H9 (cell line): ENCODE data around the gene ADAMTSL2. TPM values are rescaled to one million over a fixed set of nuclear protein-coding genes. Genes with fewer than 3 reads are reported as not detected.
A peak's percentile ranks its signal among the peaks of the same experiment; 100 is the strongest.

Experiments
- DNase-seq: peaks from one replicate; pipeline ENCODE4 v3.0.0-alpha.2; 2017
- H2AFZ ChIP-seq: one replicate; pipeline ENCODE4 v1.6.1; 2013; ENCODE audit warnings: mild to moderate bottlenecking, low read length, control low read depth, moderate library complexity
- H2AK5ac ChIP-seq: 2 replicates; pipeline ENCODE4 v1.6.1; 2013; ENCODE audit warnings: low read length, control low read depth, mixed read lengths; ENCODE audit not compliant: insufficient read length
- H2BK120ac ChIP-seq: one replicate; pipeline ENCODE4 v1.6.1; 2013; ENCODE audit warnings: low read depth, mild to moderate bottlenecking, low read length, control low read depth, inconsistent platforms; ENCODE audit not compliant: poor library complexity, severe bottlenecking
- H2BK12ac ChIP-seq: 2 replicates; pipeline ENCODE4 v1.6.1; 2013; ENCODE audit warnings: low read length, control low read depth, mixed read lengths, low read depth; ENCODE audit not compliant: insufficient read length
- H2BK15ac ChIP-seq: 2 replicates; pipeline ENCODE4 v1.6.1; 2013; ENCODE audit warnings: low read depth, low read length, control low read depth
- H2BK20ac ChIP-seq: one replicate; pipeline ENCODE4 v1.6.1; 2013; ENCODE audit warnings: low read depth, mild to moderate bottlenecking, low read length, control low read depth, inconsistent platforms; ENCODE audit not compliant: poor library complexity, severe bottlenecking
- H2BK5ac ChIP-seq: 2 replicates; pipeline ENCODE4 v1.6.1; 2013; ENCODE audit warnings: low read length, control low read depth, mixed read lengths; ENCODE audit not compliant: insufficient read length
- H3K14ac ChIP-seq: 2 replicates; pipeline ENCODE4 v1.6.1; 2013; ENCODE audit warnings: low read length, control low read depth; ENCODE audit not compliant: insufficient read depth
- H3K18ac ChIP-seq: 2 replicates; pipeline ENCODE4 v1.6.1; 2013; ENCODE audit warnings: low read depth, mild to moderate bottlenecking, mixed read lengths, low read length, control low read depth; ENCODE audit not compliant: insufficient read length
- H3K23ac ChIP-seq: 2 replicates; pipeline ENCODE4 v1.6.1; 2013; ENCODE audit warnings: low read length, control low read depth, mixed read lengths, low read depth; ENCODE audit not compliant: insufficient read length
- H3K23me2 ChIP-seq: 2 replicates; pipeline ENCODE4 v1.6.1; 2013; ENCODE audit warnings: low read depth, mild to moderate bottlenecking, mixed read lengths, low read length, control low read depth; ENCODE audit not compliant: insufficient read length, poor library complexity, severe bottlenecking
- H3K27ac ChIP-seq: 2 replicates; pipeline ENCODE4 v1.5.1; 2013; ENCODE audit warnings: low read length, control low read depth, mixed read lengths, low read depth; ENCODE audit not compliant: insufficient read length
- H3K27me3 ChIP-seq: 2 replicates; pipeline ENCODE4 v1.6.1; 2013; ENCODE audit warnings: low read length, control low read depth, inconsistent platforms; ENCODE audit not compliant: insufficient read depth
- H3K4ac ChIP-seq: 2 replicates; pipeline ENCODE4 v1.6.1; 2013; ENCODE audit warnings: low read depth, mild to moderate bottlenecking, control low read depth, inconsistent platforms, low read length, moderate library complexity
- H3K4me1 ChIP-seq: 2 replicates; pipeline ENCODE4 v1.6.1; 2013; ENCODE audit warnings: low read length, control low read depth, inconsistent platforms; ENCODE audit not compliant: insufficient read depth
- H3K4me2 ChIP-seq: 2 replicates; pipeline ENCODE4 v1.6.1; 2013; ENCODE audit warnings: low read length, control low read depth, mixed read lengths; ENCODE audit not compliant: insufficient read length, insufficient read depth
- H3K56ac ChIP-seq: 2 replicates; pipeline ENCODE4 v1.6.1; 2013; ENCODE audit warnings: low read depth, mild to moderate bottlenecking, mixed read lengths, low read length, control low read depth; ENCODE audit not compliant: insufficient read length
- H3K79me1 ChIP-seq: 2 replicates; pipeline ENCODE4 v1.6.1; 2013; ENCODE audit warnings: low read depth, mild to moderate bottlenecking, moderate library complexity, low read length, control low read depth, inconsistent platforms; ENCODE audit not compliant: insufficient read depth, poor library complexity, severe bottlenecking
- H3K79me2 ChIP-seq: 2 replicates; pipeline ENCODE4 v1.6.1; 2013; ENCODE audit warnings: low read length, control low read depth, inconsistent platforms; ENCODE audit not compliant: insufficient read depth
- H3K9ac ChIP-seq: 2 replicates; pipeline ENCODE4 v1.6.1; 2013; ENCODE audit warnings: low read length, control low read depth, mixed read lengths; ENCODE audit not compliant: insufficient read length; ENCODE audit errors: extremely low read depth
- H3K9me3 ChIP-seq: one replicate; pipeline ENCODE4 v1.6.1; 2013; ENCODE audit warnings: low read depth, low read length, inconsistent platforms; ENCODE audit not compliant: control insufficient read depth
- H3T11ph ChIP-seq: one replicate; pipeline ENCODE4 v1.6.1; 2013; ENCODE audit warnings: mild to moderate bottlenecking, low read length, control low read depth, inconsistent platforms
- H4K20me1 ChIP-seq: one replicate; pipeline ENCODE4 v1.6.1; 2013; ENCODE audit not compliant: control insufficient read depth, insufficient read length, insufficient read depth
- H4K5ac ChIP-seq: 2 replicates; pipeline ENCODE4 v1.6.1; 2013; ENCODE audit warnings: low read depth, mild to moderate bottlenecking, mixed read lengths, low read length, control low read depth; ENCODE audit not compliant: insufficient read length
- H4K8ac ChIP-seq: replicated peaks from 2 replicates; pipeline ENCODE4 v1.6.1; 2013; ENCODE audit warnings: low read length, control low read depth, mixed read lengths, low read depth; ENCODE audit not compliant: insufficient read length
- H4K91ac ChIP-seq: 2 replicates; pipeline ENCODE4 v1.6.1; 2013; ENCODE audit warnings: low read depth, mild to moderate bottlenecking, moderate library complexity, mixed read lengths, low read length, control low read depth; ENCODE audit not compliant: insufficient read length
- H3K27ac Mint-ChIP-seq, 3 experiments: 2 replicates in 2 of 3; 3 replicates in 1 of 3; pipeline ENCODE4 v1.8.0; 2020 to 2021; ENCODE audit warnings: mixed read lengths in 3 of 3, mild to moderate bottlenecking in 1 of 3, moderate library complexity in 1 of 3
- H3K27me3 Mint-ChIP-seq: 2 replicates; pipeline ENCODE4 v1.8.0; 2021; ENCODE audit warnings: low read depth, mild to moderate bottlenecking, moderate library complexity, mixed read lengths
- H3K36me3 Mint-ChIP-seq, 3 experiments: 2 replicates in 2 of 3; 3 replicates in 1 of 3; pipeline ENCODE4 v1.8.0; 2020 to 2021; ENCODE audit warnings: low read depth in 3 of 3, mixed read lengths in 3 of 3; ENCODE audit not compliant: insufficient read depth in 1 of 3
- H3K4me1 Mint-ChIP-seq, 2 experiments: 2 replicates each; pipeline ENCODE4 v1.8.0; 2020; ENCODE audit warnings: mixed read lengths in 2 of 2
- H3K4me3 Mint-ChIP-seq, 2 experiments: 2 replicates in 1 of 2; 3 replicates in 1 of 2; pipeline ENCODE4 v1.8.0; 2020 to 2021; ENCODE audit warnings: mild to moderate bottlenecking in 2 of 2, mixed read lengths in 2 of 2, moderate library complexity in 1 of 2
- H3K9me3 Mint-ChIP-seq, 2 experiments: 2 replicates in 1 of 2; 3 replicates in 1 of 2; pipeline ENCODE4 v1.8.0; 2020; ENCODE audit warnings: mild to moderate bottlenecking in 2 of 2, mixed read lengths in 2 of 2, moderate library complexity in 1 of 2
- whole genome bisulfite sequencing: extraction: QIAGEN DNeasy Blood & Tissue Kit; methylation state at CpG from one replicate; pipeline ENCODE4 v1.1.7; 2013; ENCODE audit warnings: missing lambda C conversion rate, low lambda C conversion rate, mixed read lengths; ENCODE audit not compliant: insufficient read length; ENCODE audit errors: extremely low coverage; 5-methylcytosine and 5-hydroxymethylcytosine counted together
- long read RNA-seq: library from polyadenylated mRNA; unstranded; transcript quantifications from one replicate; pipeline ENCODE4 v2.0.0, GENCODE V29; 2020
- total RNA-seq: library from RNA; stranded (reverse); gene quantifications from 2 replicates; pipeline ENCODE4 v1.2.1, GENCODE V29; 2021
- TF ChIP-seq, protein P1 (sequence below): fragments of 200-600 bp; sonication (generic); conservative IDR thresholded peaks from 3 replicates; pipeline ENCODE4 v1.8.0; 2021; ENCODE audit warnings: antibody characterized with exemption, mild to moderate bottlenecking

Gene ADAMTSL2
- 0.61 and 0.86 TPM in 2 replicates for total RNA-seq
- long read RNA-seq, full-length matches to known transcripts: 2 of 4 reads
- long read RNA-seq, partial matches to known transcripts: 0 of 4 reads
- long read RNA-seq, other reads (novel, unspliced or antisense): 2 of 4 reads

DNA sequence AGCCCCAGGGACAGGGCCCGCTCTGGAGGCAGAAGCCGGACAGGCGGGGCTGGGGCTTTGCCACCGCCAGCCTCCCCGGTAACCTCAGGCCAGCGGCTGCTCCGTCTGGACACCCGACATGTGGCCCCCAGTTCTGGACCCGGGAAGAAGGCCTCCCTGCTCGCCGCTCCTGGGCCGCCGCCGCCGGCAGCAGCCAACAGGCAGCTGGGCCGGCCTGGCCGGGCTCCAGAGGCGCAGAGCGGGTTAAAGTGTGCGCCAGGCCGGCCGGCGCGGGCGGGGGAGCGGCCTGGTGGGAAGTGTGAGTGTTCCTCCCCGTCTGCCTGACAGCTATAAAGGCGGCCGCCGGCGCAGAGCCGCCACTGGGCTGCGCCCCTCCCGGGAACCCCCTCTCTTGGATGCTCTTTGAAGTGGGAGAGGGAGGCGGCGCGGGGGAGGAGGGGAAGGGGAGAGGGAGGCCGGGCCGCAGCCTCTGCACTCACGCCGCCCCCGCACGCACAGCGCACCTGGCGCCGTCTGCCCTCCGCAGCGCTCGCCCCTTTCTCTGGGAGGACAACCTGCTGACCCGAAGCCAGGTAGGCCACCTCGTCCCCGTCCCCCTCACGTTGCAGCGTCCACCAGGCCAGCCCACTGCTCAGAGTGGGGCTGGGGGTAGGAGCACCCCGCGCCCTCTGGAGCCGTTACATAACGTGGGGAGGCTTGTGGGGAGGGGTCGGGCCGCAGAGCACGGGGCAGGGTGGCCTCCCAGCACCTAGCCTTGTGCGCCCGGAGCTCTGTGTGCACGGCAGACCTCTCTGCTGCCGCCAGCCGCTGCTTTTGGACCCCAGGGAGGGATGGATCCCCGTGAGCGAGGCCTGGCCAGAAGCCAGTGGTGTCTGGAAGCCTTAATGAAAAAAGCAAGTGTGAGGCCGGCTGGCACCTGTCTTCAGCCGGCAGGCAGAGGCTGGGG, at the start of gene ADAMTSL2:
Gene ADAMTSL2 (plus strand): TSS at position 359 of the 946 bp plus-strand sequence. CDS start 2,009 bp downstream, outside the sequence.
- Histone ChIP-seq H2AK5ac (no peak within 1 kb of the TSS), H2BK15ac (no peak within 1 kb of the TSS), H2AFZ (no peak within 1 kb of the TSS), H3K9ac (no peak within 1 kb of the TSS), H3K18ac (no peak within 1 kb of the TSS), H2BK120ac (no peak within 1 kb of the TSS), H4K91ac (no peak within 1 kb of the TSS), H3K23me2 (peaks cover 9% of the 10 kb centered on the region), H4K20me1 (no peaks in the 10 kb centered on the region), H2BK20ac (no peak within 1 kb of the TSS), H3K79me2 (no peaks in the 10 kb centered on the region), H4K5ac (no peak within 1 kb of the TSS), H3K4ac (no peak within 1 kb of the TSS), H2BK5ac (no peak within 1 kb of the TSS), H3K23ac (no peak within 1 kb of the TSS), H4K8ac (no peak within 1 kb of the TSS), H3K56ac (no peak within 1 kb of the TSS), H3K79me1 (no peaks in the 10 kb centered on the region), H3K4me2 (peak within 1 kb of the TSS; percentile 27), H3T11ph (no peak within 1 kb of the TSS), H3K27me3 (no peaks in the 10 kb centered on the region; the same call in 1 of the 2 replicates), H2BK12ac (no peak within 1 kb of the TSS), H3K4me1 (no peaks in the 10 kb centered on the region; the same call in 1 of the 2 replicates), H3K27ac (no peak within 1 kb of the TSS), H3K14ac (peak within 1 kb of the TSS; percentile 86), H3K9me3 (no peaks in the 10 kb centered on the region)
- Mint-ChIP-seq H3K4me1 (peaks cover 18 to 34% of the 10 kb centered on the region in 2 experiments), H3K4me3 (peak within 1 kb of the TSS; percentile 38 to 68), H3K9me3 (no peaks in the 10 kb centered on the region), H3K27ac (0 out of 7 replicates have a peak within 1 kb of the TSS, but pooled peaks of 1 of the 3 experiments have one; percentile 35), H3K27me3 (peaks cover 23% of the 10 kb centered on the region), H3K36me3 (no peaks in the 10 kb centered on the region)
- TF ChIP-seq, protein P1, sequence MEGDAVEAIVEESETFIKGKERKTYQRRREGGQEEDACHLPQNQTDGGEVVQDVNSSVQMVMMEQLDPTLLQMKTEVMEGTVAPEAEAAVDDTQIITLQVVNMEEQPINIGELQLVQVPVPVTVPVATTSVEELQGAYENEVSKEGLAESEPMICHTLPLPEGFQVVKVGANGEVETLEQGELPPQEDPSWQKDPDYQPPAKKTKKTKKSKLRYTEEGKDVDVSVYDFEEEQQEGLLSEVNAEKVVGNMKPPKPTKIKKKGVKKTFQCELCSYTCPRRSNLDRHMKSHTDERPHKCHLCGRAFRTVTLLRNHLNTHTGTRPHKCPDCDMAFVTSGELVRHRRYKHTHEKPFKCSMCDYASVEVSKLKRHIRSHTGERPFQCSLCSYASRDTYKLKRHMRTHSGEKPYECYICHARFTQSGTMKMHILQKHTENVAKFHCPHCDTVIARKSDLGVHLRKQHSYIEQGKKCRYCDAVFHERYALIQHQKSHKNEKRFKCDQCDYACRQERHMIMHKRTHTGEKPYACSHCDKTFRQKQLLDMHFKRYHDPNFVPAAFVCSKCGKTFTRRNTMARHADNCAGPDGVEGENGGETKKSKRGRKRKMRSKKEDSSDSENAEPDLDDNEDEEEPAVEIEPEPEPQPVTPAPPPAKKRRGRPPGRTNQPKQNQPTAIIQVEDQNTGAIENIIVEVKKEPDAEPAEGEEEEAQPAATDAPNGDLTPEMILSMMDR: no peak
- peak; percentile 71 for DNase-seq
- no CpG with 5 or more reads among the region's 70 CpGs for WGBS
